Activated CD8-positive, alpha-beta memory T cell treated with anti-CD3 and anti-CD28 coated beads for 1 hour (primary cell): Measurements from ENCODE around the gene ATP6V1E1.

Experiments used
- DNase-seq, 2 donors: peaks; one replicate each; pipeline ENCODE4 v3.0.0-alpha.2; 2020; ENCODE audit warnings: low read depth in 1 of 2; ENCODE audit errors: extremely low read depth in 1 of 2

The ATP6V1E1 gene

GRCh38 chr22:17548756-17549035, 79.9 kb downstream of the ATP6V1E1 start:
- no peak for DNase-seq

DNA sequence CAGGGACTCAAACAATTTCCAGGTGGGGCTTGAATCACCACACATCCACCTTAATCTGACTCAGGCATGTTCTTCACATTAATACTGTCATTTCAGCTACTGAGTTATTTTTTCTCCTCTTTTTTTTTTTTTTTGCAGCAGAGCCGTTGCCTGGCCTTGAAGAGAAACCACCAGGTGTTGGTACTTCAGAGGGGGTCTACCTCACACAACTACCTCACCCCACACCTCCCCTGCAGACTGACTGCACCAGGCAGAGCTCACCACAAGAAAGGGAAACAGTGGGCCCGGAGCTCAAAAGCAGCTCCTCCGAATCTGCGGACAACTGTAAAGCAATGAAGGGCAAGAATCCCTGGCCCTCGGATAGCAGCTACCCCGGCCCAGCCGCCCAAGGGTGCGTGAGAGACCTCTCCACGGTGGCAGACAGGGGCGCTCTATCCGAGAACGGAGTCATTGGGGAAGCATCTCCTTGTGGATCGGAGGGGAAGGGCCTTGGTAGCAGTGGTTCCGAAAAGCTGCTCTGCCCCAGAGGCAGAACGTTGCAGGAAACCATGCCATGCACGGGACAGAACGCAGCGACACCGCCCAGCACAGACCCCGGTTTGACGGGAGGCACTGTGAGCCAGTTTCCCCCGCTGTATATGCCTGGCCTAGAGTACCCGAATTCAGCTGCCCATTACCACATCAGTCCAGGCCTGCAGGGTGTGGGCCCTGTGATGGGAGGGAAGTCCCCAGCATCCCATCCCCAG, 80.4 kb downstream of the ATP6V1E1 start:
- no peak for DNase-seq

DNA sequence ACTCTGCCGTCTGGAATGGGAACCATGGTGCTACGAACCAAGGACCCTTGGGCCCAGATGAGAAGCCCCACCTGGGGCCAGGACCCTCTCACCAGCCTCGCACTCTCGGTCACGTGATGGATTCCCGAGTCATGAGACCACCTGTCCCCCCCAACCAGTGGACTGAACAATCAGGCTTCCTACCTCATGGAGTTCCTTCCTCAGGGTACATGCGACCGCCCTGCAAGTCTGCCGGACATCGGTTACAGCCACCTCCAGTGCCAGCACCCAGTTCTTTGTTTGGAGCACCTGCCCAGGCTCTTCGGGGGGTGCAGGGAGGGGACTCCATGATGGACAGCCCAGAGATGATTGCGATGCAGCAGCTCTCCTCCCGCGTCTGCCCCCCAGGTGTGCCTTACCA, 86.1 kb downstream of the ATP6V1E1 start:
- no peak for DNase-seq
